Stimulated activated CD4-positive, alpha-beta T cell treated with anti-CD3 and anti-CD28 coated beads, Interleukin-2, amount 100 ng/mL, for 48 hours (primary cell): ENCODE measurements around the gene TAF1D.

ENCODE experiments used
- DNase-seq, 2 donors: peaks; one replicate each; pipeline ENCODE4 v3.0.0-alpha.2; 2020

TAF1D gene

DNA sequence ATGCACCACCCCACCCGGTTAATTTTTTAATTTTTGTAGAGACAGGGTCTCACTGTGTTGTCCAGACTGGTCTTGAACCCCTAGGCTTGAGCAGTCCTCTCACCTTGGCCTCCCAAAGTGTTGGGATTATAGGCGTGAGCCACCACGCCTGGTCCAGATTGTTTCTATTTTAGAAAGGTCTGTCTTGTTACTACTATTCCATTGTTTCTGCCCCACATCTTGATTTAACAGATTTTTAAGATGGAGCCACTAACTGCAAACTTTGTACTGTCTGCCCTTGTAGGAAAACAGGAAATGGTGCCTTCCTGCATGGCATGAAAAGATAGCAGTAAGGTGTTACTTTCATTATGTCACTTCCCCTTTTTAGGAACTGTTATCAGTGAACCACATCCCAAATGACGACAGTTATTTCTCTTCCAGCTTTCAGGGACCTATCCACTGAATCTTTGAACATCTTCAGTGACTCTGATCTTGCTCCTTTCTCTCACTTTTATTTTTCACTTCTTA is 23.2 kb downstream of the TAF1D start:
- DNase-seq = no peak

GRCh38 chr11:93717501-93717900 is 23.8 kb downstream of the TAF1D start:
- no peak for DNase-seq

DNA sequence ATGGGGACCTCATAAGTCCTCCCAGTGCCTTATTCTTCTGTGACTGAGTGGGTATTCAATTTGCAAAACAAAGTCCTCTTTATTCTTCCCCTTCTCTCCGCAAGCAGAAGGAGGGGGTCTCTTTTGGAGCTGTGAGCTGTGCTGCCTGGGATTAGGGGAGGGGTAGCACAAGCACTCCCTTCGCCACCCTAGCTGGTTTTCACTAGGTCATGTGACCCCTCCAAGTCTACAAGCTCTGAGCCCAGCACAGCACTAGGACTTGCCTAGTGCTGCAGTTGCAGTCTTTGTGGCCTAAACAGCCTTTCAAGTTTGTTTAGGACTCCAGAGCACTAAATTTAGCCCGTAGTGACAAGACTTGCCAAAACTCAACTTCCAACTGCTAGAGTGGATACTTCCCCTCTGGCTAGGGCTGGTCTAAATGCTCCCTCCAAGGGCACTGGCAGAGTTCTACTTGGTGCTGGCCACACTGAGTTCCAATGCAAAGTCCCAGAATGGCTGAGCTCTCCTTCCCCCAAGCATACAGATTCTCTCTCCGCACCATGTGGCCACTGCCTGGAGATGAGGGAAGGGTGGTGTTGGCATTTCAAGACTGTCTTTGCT is 25.4 kb downstream of the TAF1D start:
- DNase-seq = no peak

DNA sequence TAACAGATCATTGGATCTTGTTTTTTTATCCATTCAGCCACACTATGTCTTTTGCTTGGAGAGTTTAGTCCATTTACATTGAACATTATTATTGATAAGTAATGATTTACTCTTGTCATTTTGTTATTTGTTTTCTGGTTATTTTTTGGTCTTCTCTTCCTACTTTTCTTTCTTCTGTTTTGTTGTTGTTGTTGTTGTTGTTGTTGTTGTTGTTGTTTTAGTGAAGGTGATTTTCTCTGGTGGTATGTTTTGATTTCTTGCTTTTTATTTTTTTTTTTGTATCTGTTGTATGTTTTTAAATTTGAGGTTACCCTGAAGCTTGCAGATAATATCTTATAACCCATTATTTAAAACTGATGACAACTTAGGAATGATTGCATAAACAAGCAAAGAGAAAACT is 28.6 kb downstream of the TAF1D start:
- DNase-seq = no peak

DNA sequence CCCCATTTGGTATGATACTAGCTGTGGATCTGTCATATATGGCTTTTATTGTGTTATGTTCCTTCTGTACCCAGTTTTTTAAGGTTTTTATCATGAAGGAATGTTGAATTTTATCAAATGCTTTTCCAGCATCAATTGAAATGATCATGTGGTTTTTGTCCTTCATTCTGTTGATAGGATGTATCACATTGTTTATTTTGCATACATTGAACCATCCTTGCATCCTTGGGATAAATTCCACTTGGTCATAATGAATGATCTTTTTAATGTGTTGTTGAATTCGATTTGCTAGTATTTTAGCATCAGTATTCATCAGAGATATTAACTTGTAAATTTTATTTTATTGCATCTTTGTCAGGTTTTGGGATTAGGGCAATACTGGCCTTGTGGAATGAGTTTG is 31.1 kb downstream of the TAF1D start:
- no peak for DNase-seq

- no peak for DNase-seq
These were observed 37.1 kb downstream of the TAF1D start for GRCh38 chr11:93704237-93704636.

DNA sequence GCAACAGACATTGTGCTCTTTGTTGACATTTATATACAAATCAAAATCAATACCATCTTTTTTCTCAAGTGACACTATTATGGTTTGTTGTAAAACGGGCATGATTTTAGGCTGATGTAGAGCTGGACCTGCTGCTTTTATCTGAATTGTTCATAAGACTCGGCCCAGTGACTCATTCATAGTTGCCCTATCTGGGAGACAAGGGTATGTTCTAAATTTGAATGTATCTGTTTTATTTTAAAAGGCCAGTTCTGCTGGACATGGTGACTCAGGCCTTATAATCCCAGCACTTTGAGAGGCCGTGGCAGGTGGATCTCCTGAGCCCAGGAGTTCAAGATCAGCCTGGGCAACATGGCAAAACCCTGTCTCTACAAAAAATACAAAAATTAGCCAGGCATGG is 40.5 kb downstream of the TAF1D start:
- DNase-seq = no peak

- no peak for DNase-seq
These were observed 43.7 kb downstream of the TAF1D start for GRCh38 chr11:93697611-93698010.

GRCh38 chr11:93694557-93694956 is 46.7 kb downstream of the TAF1D start:
- DNase-seq = no peak

- no peak for DNase-seq
These were observed 47.2 kb downstream of the TAF1D start for GRCh38 chr11:93694109-93694508.

DNA sequence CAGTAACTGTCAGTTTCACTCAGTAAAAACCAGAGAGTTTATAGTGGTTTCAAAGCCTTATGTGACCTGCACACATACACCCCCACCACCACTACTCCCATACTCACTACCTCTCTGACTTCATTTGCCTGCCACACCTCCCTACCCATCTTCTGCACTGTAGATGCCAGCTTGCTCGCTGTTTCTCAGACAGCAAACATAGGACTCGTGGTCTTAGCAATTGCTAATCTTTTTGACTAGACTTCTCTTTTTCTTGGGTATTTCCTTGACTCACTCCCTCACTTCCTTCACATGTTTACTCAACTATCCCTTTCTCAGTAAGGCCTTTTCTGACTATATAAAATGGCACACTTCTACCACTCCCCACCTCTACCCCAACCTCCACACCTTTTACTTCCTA is 52.1 kb downstream of the TAF1D start:
- DNase-seq = peak; percentile 11 to 13

GRCh38 chr11:93686812-93687211 is 54.5 kb downstream of the TAF1D start:
- DNase-seq = no peak

DNA sequence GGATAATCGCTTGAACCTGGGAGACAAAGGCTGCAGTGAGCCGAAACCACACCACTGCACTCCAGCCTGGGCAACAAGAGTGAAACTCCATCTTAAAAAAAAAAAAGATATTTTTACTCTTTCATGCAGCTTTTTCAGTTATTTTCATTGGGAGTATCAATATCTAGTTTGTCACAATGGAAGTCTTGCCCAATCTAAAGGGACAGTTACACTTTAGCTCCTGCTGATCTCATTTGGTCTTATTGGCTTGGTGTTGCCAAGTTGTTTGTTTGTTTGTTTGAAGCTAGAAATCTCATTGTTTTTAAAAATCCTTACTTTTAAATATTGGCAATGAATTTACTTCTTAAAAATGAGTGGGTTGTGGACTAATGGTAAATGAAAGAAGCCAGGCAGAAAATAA is 55.1 kb downstream of the TAF1D start:
- DNase-seq = no peak
